ENCODE results near the gene HOXA5. TPM values are rescaled to one million over a fixed set of nuclear protein-coding genes. Genes with fewer than 3 reads are reported as not detected.

Gene HOXA5
- polyA plus RNA-seq, 1 donor: 19.1 TPM

DNA sequence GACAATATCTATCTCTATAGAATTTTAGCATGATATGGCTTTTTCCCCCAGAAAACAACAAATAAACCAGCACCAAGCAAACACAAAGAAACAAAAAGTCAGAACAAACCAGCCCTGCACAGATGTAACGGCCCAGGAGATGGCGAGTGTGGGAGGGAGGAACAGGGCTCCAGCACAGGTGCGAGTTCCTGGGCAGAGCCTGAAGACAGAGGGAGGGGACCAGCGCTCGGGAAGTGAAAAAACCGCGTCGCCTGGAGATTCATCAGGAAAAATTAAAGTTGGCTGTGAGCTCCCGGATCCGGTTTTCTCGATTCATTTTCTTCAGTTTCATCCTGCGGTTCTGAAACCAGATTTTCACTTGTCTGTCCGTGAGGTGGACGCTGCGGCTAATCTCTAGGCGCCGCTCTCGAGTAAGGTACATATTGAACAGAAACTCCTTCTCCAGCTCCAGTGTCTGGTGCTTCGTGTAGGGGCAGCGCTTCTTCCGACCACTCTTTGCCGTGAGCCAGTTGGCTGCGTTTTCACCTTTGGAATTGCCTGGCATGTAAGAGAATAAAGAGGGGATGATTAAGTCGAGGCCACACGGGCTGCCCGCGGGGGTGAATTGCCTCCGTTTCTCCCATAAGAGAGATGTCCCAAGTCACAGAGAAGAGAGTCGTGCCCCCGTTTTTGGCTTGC, 28.3 kb upstream of the HOXA5 start:
- DNase-seq (ENCODE audit: low read depth): no peak

DNA sequence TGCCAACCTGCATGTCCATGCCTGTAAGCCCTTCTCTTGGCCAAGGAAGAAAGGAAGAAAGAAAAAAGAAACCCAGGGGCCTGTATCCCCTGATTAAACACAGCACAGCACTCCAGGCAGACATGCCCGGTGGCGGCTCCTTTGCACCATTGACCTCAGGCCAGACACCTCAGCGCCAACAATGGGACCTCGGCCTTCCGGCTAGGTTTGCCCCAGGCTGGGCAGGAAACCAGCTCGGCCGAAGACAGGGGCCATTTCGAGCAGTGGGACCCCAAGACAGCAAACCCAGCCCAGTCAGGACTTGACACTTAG, 27.8 kb upstream of the HOXA5 start:
- DNase-seq (ENCODE audit: low read depth): no peak

DNA sequence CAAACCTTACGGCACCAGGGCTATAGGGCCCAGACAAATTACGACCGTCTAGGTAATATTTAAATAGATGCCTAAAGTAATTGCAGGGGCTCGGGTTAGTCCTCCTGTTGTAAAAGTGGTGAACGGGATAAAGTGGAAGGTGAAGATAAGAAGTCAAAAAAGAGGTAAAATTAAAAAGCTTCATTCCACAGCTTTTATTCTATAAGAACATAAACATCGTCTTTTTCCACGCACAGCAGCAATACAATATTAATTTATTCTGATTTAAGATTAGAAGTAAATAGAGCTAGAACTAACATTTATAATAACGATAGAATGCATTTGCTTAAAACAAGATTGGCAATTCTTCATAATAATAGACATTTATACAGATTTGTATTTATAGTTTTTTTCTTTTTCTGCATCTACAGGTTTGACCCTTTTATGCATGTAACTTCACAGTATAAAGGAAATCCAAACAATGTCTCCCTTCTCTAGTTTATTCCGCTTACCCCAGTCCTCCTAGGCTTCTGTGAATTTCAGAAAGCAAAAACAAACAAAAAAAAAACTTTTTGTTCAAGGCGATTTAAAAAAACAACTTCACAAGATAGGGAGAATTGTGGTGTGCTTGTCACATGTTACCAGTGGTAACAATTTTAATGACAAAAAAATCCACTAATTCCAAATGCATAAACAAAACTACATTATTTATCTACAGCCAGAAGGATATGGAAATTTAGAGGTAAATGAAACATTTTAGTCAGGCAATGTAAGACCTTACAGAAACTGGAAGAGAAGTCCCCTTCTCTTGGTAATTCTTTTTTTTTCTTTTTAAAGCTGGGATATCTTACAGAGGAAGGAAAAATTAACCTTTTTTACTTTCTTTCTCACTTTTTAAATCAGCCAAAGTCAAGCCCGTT, 27.2 kb upstream of the HOXA5 start:
- DNase-seq (ENCODE audit: low read depth): no peak

DNA sequence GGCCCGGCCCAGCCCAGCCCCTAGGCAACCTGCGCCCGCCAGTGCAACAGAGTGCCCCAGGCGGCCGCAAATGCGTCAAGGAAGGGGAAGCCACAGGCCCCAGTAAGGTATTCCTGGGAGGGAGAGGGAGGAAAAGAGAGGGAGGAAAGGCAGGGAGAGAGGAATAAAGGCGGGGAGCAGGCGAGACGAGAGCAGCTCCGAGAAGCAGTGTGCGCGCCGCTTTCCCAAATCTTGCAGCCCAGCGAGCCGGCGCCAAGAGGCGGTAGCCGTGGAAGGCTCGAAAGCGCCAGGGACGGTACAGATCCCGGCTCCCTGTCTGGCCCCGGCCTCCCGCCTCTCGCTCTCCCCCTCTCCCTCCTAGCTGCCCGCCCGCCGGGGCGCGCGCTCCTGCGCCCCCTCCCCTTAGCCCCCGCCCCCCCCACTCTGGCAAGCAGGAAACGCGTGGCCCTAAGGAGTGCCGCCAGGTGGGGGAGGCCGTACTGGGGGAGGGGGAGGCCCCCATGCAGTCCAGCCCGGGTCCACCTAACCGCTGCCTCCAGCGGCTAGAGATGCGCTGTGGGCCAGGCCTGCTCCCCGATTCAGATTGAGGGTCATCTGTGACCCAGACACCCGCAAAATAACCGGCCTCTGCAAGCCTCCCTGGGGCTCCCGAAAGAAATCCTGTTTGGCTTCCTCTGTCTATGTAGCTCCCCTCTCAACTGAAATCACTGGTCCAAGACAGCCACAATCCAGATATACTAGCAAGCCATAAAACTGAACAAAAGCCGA, 26.4 kb upstream of the HOXA5 start:
- DNase-seq (ENCODE audit: low read depth): no peak

DNA sequence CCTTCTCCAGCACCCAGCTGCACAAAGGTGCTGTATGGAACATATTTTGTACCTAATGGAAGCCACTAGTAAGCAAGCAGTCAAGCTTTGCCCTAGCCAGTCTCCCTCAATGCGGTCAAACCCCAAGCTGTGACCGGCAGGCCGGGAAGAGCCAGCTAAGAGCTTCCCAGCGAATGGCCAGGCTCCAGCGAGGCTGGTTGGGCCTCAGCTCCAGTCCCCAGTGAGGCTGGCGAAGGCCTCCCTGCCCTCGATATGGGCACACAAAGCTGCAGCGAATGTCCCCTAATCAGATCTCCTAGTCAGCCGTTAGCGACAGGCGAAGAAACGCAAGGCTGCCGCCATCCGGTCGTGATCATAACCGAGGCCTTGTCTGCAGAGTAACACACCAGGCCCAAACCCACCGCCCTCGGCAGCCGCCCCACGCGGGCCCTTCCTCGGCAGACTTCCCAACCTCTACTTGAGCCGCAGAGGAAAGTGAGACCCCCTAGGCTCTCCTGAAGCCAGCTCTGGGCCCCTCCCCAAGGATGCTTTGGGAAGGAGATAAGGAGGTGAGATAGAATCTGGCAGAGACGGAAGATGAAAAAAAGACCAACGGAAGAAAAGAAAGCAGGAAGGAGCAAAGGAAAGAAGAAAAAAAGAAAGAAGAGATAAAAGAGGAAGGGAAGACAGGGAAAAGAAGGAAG, 24.9 kb upstream of the HOXA5 start:
- DNase-seq (ENCODE audit: low read depth): no peak

DNA sequence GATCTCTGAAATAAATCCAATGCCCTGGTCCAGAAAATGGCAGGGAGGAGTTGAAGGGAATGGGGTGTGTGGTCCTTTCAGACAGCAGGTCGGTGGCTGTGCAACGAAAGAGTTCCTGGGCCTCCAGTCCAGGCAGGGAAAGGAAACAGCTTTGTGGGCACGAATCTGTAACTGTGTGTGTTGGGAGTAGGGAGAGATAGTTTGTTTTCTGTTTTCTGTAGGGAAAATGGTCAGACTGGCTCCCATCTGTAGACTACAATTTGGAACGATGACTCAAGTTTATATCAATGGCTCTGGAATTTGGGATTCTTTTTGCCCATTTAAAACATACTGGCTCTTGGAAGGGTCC, 24.4 kb upstream of the HOXA5 start:
- no peak for DNase-seq (ENCODE audit: low read depth)

DNA sequence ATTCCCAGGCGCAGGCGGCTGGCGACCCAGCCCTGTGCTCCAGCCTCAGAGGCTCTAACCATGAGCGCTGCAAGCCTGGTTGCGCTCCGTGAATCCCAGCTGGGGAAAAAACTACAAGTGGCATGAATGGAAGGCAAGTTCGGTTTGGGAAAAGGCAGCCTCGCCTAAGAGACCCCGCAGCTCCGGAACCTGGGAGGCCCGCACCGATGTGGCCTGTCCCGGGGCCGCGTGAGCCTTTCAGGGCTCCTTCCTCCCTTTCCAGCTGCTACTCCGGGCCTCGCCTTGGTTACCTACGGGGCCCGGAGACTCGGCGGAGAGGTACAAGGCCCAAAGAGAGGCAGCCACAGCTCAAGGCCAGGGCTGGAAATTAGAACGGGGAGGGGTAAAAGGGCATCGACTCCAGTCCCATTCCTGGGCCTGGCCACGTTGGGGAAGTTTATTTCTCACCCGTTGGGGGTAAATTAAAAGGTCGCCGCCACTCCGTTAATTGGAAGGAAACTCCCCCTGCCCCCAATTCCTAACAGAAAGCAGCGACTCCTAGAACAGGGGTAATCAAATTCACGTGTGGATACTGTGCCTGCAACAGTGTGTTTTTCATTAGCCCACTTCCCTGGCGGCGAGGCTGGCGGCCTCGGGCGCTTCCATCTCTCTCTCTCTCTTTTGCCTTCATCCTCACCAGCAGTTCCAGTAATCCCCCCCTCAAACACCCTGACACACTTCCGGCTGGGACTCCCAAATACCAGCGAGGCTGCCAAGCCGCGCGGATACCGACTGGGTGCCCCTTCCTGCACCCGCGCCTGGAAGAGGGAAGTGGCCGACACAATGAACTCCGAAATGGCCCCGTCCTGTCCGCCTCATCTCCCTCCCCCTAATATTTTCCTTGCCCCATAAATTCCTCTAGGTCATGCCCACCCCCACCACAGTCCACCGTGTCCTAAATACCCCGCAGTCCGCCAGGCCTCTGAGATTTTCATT, 23.3 kb upstream of the HOXA5 start:
- no peak for DNase-seq (ENCODE audit: low read depth)

DNA sequence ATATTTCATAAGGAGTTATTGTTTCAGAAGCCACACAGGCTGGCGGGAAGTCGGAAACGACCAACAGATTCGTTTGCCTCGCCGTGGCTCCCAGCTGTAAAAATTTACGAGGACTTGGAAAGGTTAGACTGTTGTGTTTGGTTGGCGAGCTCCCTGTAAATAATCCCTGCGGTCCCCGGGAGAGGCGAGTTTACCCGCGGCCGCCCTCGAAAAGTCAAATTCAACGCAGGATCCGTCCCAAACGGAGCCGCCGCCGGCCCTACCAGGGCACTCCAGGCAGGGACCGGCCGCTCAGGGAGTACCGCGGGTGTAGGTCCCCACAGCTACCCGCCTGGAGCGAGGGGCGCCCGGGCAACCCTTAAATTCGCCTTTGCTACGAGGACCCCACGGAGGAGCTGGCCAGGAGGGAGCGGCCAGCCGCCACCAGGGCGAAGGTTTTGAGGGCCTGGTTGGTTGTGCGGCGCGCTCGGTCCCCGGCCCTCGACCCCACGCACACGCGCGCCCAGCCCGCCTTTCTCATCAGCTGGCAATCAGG, 22.6 kb upstream of the HOXA5 start:
- DNase-seq (ENCODE audit: low read depth): no peak

DNA sequence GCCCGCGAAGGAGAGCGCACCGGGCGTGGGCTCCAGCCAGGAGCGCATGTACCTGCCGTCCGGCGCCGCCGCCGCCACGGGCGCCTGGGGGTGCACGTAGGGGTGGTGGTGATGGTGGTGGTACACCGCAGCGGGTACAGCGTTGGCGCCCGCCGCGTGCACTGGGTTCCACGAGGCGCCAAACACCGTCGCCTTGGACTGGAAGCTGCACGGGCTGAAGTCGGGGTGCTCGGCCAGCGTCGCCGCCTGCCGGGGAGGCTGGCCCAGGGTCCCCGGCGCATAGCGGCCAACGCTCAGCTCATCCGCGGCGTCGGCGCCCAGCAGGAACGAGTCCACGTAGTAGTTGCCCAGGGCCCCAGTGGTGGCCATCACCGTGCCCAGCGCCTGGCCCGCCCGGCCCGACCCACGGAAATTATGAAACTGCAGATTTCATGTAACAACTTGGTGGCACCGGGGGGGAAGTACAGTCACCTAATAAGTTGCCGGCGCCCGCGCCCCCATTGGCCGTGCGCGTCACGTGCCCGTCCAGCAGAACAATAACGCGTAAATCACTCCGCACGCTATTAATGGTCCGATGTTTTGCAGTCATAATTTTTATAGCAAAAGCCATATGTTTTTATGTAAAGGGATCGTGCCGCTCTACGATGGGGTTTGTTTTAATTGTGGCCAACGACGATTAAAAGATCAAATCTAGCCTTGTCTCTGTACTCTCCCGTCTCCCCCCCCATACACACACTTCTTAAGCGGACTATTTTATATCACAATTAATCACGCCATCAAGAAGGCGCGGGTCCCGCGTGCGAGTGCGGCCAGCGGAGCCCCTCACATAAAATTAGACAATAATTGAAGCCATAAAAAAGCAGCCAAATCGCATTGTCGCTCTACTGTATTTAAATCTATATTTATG, 21.9 kb upstream of the HOXA5 start, which contains the start of gene HOXA9:
TSS of gene HOXA9 (minus strand) at position 449 of the 907 bp plus-strand sequence. CDS start at position 369, 80 bp downstream.
- DNase-seq (ENCODE audit: low read depth): peak; percentile 65

DNA sequence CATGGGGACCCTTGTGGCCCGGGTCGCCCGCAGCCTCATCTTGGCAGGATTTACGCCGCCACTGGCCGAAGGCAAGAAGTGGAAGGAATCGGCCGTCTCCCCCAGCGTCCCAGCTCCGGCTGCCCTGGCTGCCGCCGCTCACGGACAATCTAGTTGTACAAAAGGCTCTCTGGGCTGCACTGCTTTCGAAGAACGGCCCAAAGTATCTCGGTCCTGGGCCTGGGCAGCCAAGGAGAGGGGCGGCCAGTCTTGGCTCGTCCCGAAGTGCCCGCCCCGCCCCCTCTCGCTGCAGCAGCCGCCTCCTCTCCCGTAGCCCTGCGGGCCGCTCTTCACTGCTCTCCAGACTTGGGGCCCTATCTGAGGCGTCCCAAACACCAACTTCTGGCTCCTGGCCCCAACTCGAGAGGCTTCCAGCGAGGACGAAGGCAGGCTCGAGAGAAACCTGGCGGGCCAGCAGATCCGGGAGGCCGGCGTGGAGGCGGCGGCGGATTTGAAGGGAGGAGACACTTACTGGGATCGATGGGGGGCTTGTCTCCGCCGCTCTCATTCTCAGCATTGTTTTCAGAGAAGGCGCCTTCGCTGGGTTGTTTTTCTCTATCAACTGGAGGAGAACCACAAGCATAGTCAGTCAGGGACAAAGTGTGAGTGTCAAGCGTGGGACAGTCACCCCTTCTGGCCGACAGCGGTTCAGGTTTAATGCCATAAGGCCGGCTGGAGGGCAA, 21.0 kb upstream of the HOXA5 start:
- DNase-seq (ENCODE audit: low read depth): no peak

DNA sequence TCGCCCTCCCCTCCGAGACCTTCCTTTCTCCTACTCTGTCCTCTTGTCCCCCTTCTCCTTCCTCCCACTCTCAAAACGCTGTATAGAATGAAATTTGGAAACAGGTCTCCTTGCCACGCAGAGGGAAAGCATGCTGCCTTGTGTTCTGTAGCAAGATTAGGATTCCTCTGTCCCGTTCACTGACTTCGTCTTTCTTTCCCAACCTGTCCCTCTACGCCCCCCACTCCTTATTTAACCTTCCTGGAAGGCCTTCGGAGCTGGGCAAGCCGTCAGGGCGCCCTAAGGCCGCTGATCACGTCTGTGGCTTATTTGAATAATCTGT, 20.5 kb upstream of the HOXA5 start:
- no peak for DNase-seq (ENCODE audit: low read depth)

DNA sequence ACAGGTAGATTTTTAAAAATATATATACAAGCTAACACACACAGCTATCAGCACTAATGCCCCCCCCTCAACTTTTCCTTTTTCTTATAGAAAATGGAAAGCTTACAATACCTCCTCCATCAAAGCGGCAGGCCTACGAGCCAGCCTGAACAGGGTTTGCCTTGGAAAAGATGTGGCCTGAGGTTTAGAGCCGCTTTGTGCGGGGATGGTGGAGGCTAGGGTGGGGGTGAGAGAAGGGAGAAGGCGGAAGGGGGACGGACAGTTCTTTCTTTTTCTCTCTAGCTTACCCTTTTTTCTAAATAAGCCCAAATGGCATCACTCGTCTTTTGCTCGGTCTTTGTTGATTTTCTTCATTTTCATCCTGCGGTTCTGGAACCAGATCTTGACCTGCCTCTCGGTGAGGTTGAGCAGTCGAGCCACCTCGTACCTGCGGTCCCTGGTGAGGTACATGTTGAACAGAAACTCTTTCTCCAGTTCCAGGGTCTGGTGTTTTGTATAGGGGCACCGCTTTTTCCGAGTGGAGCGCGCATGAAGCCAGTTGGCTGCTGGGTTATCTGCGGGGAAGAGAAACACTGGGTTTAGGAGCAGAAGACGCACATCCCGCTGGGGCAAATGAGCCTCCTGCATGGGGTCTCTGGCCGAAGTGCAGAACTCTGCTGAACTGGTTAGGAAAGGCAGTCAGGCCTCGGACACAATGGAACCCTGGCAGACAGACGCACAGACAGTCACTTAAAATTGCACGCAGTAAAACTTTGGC, 20.0 kb upstream of the HOXA5 start:
- no peak for DNase-seq (ENCODE audit: low read depth)

DNA sequence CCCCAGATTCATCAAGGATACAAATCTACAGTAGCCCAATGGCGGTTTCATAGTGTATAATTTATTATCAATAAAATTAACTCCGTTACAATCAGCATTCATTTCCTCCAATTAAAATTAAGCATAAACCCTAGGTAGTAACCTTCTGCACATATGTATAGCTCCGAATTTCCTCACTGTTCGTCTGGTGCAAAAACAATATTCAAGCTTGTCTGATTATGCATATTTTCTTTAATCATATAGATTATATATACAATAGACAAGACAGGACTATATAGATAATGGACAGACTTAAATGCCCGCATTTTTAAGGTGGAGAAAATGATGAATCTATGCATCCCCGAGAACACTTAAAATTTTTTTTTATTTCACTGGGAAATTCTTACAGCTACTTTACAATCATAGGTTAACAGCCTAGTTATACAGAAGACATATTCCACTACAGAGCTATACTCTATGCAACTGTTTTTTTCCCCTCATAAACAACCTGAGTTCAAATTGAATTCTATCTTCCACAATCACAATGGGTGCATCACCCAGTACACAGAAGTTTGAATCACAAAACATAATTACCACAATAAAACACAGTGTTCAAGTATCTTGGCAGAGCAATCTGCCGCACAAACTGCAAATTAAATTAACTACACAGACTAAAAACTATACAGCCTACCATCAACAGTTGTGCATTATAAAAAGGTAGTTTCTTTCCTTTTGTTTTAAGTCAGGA, 19.2 kb upstream of the HOXA5 start:
- DNase-seq (ENCODE audit: low read depth): no peak

DNA sequence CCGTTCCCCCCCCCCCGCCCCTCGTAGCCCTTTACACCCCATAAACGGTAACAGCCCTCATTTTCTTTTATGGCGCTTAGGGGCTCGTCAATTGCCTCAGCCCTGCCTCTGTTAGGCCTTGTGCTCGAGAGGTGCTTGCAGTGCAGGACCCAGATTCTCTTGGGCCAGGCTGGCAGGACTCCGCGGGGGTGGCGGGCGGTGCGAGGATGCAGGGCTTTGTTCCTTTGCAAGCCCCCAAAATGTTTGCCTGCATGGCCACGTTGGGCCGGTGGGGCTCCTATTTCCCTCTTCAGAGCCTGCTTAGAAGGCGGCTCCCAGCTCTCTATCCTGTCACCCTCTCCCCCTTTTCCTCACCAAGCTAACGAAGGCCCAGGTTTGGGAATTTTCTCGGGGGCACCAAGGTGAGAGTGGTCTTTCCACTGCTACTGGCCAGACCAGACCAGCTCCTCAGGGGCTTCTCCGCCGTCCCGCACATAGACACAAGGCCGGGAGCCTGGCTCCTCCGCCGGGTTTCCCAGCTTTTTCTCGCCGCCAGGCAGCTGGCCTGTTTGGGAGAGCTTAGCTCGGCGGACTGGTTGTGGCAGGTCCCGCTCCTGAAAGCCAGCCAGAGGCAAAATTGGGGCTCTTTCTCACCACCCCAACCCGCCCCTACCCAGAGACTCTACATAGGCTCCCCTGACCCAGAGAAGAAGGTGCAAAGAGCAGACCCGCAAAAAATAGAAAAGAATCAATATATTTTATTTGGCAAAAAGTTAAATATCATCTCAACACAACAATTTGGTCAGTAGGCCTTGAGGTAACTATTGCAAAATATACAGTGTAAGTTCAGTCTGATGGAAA, 18.5 kb upstream of the HOXA5 start:
- DNase-seq (ENCODE audit: low read depth): no peak

DNA sequence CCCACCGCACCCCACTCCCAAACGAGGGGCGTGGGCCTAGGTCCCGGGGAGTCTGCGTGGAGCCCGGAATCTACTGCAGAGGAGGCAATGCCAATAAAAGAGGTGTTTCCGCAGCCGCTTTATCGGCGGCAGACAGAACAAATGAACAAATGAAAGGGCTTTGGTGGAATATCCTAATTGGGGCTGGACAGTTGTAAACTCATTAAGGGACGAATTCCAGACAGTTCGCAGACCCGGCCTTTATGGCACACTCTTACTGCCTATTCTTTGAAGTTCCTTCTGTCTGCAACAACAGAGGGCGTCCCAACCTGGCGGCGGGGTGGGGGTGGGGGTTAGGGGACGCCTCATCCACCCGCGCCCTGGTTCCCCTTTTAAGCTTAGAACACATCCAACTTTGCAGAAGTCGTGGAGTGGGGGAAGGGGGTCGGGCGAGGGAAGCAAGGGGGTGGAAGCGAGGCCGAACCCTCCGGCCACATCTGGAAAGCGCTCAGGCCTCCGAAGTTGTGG, 17.8 kb upstream of the HOXA5 start:
- no peak for DNase-seq (ENCODE audit: low read depth)

DNA sequence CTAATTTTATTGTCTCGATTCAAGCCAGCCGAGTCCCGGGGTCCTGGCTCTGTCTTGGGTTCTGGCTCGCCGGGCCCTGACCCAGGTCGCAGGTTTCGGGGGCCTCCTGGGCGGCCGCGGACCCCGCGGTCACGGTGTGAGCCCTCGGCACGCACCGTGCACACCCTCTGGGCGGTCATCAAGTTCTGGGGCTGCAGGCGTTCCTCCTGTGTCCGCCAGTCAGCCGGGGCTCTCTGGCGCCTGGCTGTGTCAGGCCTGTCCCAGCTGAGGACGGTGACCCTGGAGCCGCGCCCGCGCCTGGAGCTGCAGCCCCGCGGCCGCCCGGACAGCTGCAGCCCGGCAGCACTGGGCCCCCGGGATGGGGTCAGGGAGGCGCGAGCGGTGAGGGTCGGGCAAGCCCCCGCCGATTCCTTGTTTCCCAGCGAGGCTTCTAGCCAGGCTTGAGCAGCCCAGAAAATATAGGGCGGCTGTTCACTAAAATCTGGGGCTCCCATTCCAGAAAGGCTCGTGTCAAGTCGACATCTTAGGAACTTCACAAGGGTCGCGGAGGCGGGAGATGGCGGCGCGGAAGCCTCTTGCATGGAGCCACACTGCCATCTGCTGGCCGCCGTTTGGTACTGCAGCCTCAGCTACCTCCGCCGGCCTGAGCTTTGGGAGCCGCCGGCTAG, 17.2 kb upstream of the HOXA5 start:
- DNase-seq (ENCODE audit: low read depth): peak; percentile 70
